NCI-H2081 (cell line): ENCODE data around the gene NDUFV1.
"Not testable (repeated sequence)": the region's sequence is repeated elsewhere in the genome, so short reads cannot be mapped to it uniquely, and the experiment has no call there.

ENCODE experiments used
- DNase-seq, 2 experiments: peaks; one replicate each; lab custom pipeline; 2025; lab: John Stamatoyannopoulos, UW

NDUFV1 gene

GRCh38 chr11:67657300-67657699 lies 50.6 kb downstream of the NDUFV1 start:
- DNase-seq = no peak

GRCh38 chr11:67659651-67660165 lies 53.0 kb downstream of the NDUFV1 start:
- not testable (repeated sequence) for DNase-seq

DNA sequence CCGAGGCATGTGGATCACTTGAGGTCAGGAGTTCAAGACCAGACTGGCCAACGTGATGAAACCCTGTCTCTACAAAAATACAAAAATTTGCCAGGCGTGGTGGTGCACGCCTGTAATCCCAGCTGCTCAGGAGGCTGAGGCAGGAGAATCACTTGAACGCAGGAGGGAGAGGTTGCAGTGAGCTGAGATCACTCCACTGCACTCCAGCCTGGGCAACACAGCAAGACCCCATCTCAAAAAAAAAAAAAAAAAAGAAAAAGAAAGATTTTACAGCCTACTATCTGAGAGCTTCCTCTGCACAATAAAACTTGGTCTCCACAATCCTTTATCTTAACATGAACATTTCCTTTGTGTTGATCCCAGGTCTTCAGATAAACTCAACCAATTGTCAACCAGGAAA lies 54.0 kb downstream of the NDUFV1 start:
- not testable (repeated sequence) for DNase-seq
